Astrocyte (in vitro differentiated cells and primary cell): ENCODE results near the gene CYB5R2.

Source experiments
- CTCF ChIP-seq: IDR thresholded peaks from 2 replicates; pipeline ENCODE4 v1.5.1; 2011; ENCODE audit warnings: low read depth, mild to moderate bottlenecking, inconsistent platforms, low read length, moderate library complexity; ENCODE audit not compliant: insufficient read depth
- EZH2 ChIP-seq: IDR thresholded peaks from 2 replicates; pipeline ENCODE4 v1.6.1; 2012; ENCODE audit warnings: mild to moderate bottlenecking, low read length, inconsistent platforms; ENCODE audit not compliant: insufficient read depth

GRCh38 chr11:7635137-7635536 lies 38.2 kb downstream of the CYB5R2 start:
- TF ChIP-seq CTCF (no peak), EZH2 (no peak)
